Prostate gland (tissue), 2 donors: ENCODE results near the gene DPH3. TPM values are rescaled to one million over a fixed set of nuclear protein-coding genes. Genes with fewer than 3 reads are reported as not detected.

Experiments
- DNase-seq: peaks from one replicate; pipeline ENCODE4 v3.0.0-alpha.2; 2019; ENCODE audit warnings: low spot score
- H3K27ac ChIP-seq, 2 donors: fragments of 200-600 bp; sonication (generic); 2 replicates each; pipeline ENCODE4 v1.5.1; 2017 to 2019
- H3K27me3 ChIP-seq: fragments of 200-600 bp; sonication (generic); replicated peaks from 2 replicates; pipeline ENCODE4 v1.5.1; 2019; ENCODE audit not compliant: insufficient read depth
- H3K36me3 ChIP-seq, 2 donors: fragments of 200-600 bp; sonication (generic); 1 replicate in 1 of 2; 2 replicates in 1 of 2; pipeline versions ENCODE4 v1.5.1 to v1.8.1; 2017 to 2019
- H3K4me1 ChIP-seq: fragments of 200-600 bp; sonication (generic); replicated peaks from 2 replicates; pipeline ENCODE4 v1.5.1; 2019
- H3K4me3 ChIP-seq, 2 donors: fragments of 200-600 bp; sonication (generic); 2 replicates each; pipeline ENCODE4 v1.5.1; 2017 to 2019
- H3K9me3 ChIP-seq: fragments of 200-600 bp; sonication (generic); 2 replicates; pipeline ENCODE4 v1.5.1; 2017
- POLR2A ChIP-seq: fragments of 450-650 bp; IDR thresholded peaks from one replicate; pipeline ENCODE4 v1.6.1; 2016; ENCODE audit warnings: antibody characterized with exemption, mild to moderate bottlenecking
- POLR2AphosphoS5 ChIP-seq: sonication (generic); formaldehyde crosslinking; IDR thresholded peaks from one replicate; pipeline ENCODE4 v1.6.1; 2017; ENCODE audit warnings: antibody characterized with exemption
- WGBS: methylation state at CpG from one replicate; pipeline ENCODE4 v1.1.5; 2018; 5-methylcytosine and 5-hydroxymethylcytosine counted together
- intact Hi-C: fragments of 100-400 bp; cut with DNase I; formaldehyde crosslinking; loops from one replicate; pipeline ENCODE4 v1.14.2; 2022
- total RNA-seq, 2 donors: library from RNA; depleted of rRNA; stranded (reverse); fragments of >200 nt; gene quantifications; one replicate each; pipeline ENCODE4 v1.1.0, GENCODE V29; 2016
- TF ChIP-seq, protein P1 (sequence below), 4 experiments: fragments of 200-600 bp in 2 of 4; fragments of 450-650 bp in 2 of 4; sonication (generic) in 2 of 4; IDR thresholded peaks; 1 replicate in 3 of 4; 2 replicates in 1 of 4; pipeline ENCODE4 v1.5.1; 2016 to 2019; ENCODE audit warnings: antibody characterized with exemption in 4 of 4, mild to moderate bottlenecking in 2 of 4, moderate library complexity in 2 of 4

Gene DPH3
- total RNA-seq, 2 donors from 2014 or later, result 12.4 to 13.8 TPM

DNA sequence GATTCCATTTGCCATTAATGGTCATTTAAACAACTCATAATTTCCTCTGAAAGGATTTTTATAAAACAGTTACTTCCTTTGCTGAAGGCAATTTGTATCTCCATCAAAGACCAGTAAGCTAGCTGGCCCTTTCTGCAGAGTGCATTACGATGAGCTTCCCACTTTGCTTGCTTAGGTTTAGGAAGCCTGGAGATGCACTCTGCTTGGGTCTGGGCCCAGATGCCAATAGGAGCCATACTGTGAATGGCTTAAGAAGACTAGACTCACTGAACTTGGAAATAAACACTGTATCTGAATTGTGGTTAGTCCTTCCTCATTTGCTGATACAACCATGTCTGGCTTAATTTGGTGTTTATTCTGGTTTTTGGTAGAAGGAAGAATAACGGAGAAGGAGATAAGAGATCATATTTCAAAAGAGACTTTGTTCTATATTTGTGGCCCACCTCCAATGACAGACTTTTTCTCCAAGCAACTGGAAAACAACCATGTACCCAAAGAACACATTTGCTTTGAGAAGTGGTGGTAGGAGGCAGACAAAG is 38.4 kb upstream of the DPH3 start:
- Histone ChIP-seq H3K36me3 (no peaks in the 10 kb centered on the region), H3K27ac (no peak overlapping the region), H3K4me3 (no peak overlapping the region), H3K27me3 (no peaks in the 10 kb centered on the region), H3K4me1 (no peaks in the 10 kb centered on the region), H3K9me3 (no peaks in the 10 kb centered on the region)
- WGBS, result 59% methylated on average over 2 of the region's 2 CpGs
- TF ChIP-seq POLR2AphosphoS5 (no peak), POLR2A (no peak)
- TF ChIP-seq, protein P1, sequence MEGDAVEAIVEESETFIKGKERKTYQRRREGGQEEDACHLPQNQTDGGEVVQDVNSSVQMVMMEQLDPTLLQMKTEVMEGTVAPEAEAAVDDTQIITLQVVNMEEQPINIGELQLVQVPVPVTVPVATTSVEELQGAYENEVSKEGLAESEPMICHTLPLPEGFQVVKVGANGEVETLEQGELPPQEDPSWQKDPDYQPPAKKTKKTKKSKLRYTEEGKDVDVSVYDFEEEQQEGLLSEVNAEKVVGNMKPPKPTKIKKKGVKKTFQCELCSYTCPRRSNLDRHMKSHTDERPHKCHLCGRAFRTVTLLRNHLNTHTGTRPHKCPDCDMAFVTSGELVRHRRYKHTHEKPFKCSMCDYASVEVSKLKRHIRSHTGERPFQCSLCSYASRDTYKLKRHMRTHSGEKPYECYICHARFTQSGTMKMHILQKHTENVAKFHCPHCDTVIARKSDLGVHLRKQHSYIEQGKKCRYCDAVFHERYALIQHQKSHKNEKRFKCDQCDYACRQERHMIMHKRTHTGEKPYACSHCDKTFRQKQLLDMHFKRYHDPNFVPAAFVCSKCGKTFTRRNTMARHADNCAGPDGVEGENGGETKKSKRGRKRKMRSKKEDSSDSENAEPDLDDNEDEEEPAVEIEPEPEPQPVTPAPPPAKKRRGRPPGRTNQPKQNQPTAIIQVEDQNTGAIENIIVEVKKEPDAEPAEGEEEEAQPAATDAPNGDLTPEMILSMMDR (IDR thresholded peaks at IDR 0.05), result no peak
- no peak for DNase-seq
- intact Hi-C loops, result no loop called here

DNA sequence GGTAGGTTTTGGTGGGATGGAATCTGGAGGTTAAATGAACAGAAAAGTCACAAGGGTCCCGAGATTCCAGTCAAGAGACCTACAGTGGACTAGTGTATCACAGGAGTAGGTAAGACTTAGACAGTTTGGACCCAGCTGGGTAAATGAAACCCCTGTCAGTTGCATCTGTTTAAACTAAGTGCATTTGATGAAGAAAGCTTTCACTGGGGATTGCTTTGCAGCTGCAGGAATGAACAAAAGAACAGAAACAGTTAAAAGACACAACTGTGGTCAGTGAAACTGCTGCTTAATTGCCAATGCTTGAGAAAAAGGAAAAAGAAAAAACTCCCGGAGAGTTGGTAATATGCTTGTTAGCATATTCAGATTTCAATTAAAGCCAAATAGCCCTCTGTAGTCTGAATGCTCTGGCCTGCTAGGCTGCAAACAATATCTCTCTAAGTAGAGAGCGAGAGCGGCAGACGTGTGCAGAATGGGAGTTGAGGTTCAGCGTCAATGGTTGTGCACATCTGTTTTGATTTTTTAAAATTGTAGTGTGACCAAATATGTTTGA is 37.4 kb upstream of the DPH3 start:
- no peak overlapping the region for H3K27ac ChIP-seq
- TF ChIP-seq POLR2A, result no peak
- no peak for TF ChIP-seq POLR2AphosphoS5
- TF ChIP-seq, protein P1 (IDR thresholded peaks at IDR 0.05), result no peak

DNA sequence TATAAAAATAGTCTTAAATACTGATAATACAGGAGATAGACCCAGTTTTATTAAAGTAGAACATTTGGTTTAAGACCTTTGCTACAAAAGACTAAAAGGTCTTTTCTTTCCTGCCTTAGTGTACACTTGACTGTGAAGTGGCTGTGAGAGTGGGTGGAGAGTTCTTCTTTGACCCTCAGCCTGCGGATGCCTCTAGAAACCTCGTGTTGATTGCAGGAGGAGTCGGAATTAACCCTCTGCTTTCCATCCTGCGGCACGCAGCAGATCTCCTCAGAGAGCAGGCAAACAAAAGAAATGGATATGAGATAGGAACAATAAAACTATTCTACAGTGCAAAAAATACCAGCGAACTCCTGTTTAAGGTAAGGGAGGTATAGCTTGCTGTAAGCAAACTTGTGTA is 36.8 kb upstream of the DPH3 start:
- WGBS, result 59% methylated on average over 6 of the region's 6 CpGs
- no peaks in the 10 kb centered on the region for H3K27me3 ChIP-seq
- no peaks in the 10 kb centered on the region for H3K9me3 ChIP-seq
- H3K4me1 ChIP-seq, result no peaks in the 10 kb centered on the region
- intact Hi-C loops, result no loop called here
- DNase-seq, result no peak
- no peak overlapping the region for H3K27ac ChIP-seq
- no peaks in the 10 kb centered on the region for H3K36me3 ChIP-seq
- TF ChIP-seq POLR2AphosphoS5 (no peak), POLR2A (no peak)
- TF ChIP-seq, protein P1 (IDR thresholded peaks at IDR 0.05), result no peak
- H3K4me3 ChIP-seq, result no peak overlapping the region

More for the DNA sequence above, 37.4 kb upstream of the DPH3 start:
- H3K27me3 ChIP-seq, result no peaks in the 10 kb centered on the region
- H3K4me1 ChIP-seq, result no peaks in the 10 kb centered on the region
- intact Hi-C loops, result no loop called here
- H3K36me3 ChIP-seq, result no peaks in the 10 kb centered on the region
- H3K9me3 ChIP-seq, result no peaks in the 10 kb centered on the region
- WGBS, result 86% methylated on average over 6 of the region's 6 CpGs
- no peak for DNase-seq
- no peak overlapping the region for H3K4me3 ChIP-seq

DNA sequence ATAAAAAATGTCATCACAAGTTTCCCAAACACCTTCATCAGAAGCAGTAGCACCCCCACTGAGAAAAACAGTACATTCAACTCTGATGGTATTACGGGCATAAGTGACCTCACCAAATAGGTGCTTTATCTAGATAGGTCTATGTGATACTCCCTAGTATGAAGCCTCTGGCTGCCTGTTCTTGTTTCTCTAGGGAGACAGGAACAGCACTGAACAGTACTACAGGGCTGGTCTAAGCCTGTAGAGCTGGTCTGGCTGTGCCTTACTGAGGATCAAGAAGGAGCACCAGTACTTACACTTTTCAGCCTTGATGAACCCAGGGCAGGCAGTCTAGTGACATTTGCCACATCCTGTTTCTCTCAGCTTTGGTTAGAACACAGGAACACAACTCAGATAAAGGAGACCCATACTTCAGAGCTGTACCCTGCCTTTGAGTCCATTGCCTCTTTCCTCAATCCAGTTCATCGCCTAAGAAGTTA is 36.2 kb upstream of the DPH3 start:
- Histone ChIP-seq H3K27me3 (no peaks in the 10 kb centered on the region), H3K9me3 (no peaks in the 10 kb centered on the region), H3K36me3 (no peaks in the 10 kb centered on the region), H3K4me3 (no peak overlapping the region), H3K4me1 (no peaks in the 10 kb centered on the region), H3K27ac (no peak overlapping the region)
- DNase-seq, result no peak
- 85% methylated on average over 2 of the region's 2 CpGs for WGBS
- intact Hi-C loops, result no loop called here
- TF ChIP-seq POLR2A (no peak), POLR2AphosphoS5 (no peak)
- TF ChIP-seq, protein P1 (IDR thresholded peaks at IDR 0.05), result no peak

DNA sequence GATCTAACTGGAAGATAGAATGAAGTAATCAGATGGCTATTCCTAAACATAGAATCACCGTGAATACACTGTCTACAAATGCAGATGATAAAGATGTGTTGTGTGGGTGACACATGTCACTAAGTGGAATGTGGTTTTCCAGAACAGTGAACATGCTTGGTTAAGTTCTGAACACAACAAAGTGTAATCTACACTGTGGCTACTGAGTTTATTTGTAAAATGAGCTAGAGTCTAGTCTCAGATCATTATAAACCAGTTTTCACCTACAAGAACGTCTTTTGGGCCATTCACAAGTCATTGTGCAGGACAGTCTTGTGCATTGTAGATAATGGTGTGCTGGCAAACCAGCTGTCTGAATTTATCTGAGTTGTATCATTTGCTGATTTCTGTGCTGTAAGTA is 35.6 kb upstream of the DPH3 start:
- no peak for DNase-seq
- Histone ChIP-seq H3K27me3 (no peaks in the 10 kb centered on the region), H3K4me1 (no peaks in the 10 kb centered on the region), H3K4me3 (no peak overlapping the region), H3K9me3 (no peaks in the 10 kb centered on the region), H3K36me3 (no peaks in the 10 kb centered on the region), H3K27ac (no peak overlapping the region)
- WGBS, result 92% methylated on average over 2 of the region's 2 CpGs
- TF ChIP-seq POLR2A (no peak), POLR2AphosphoS5 (no peak)
- TF ChIP-seq, protein P1 (IDR thresholded peaks at IDR 0.05), result no peak
- intact Hi-C loops, result no loop called here
